ELR (cell line): ENCODE data around the gene SHC2.

ENCODE experiments used
- DNase-seq: peaks from one replicate; pipeline ENCODE4 v3.0.0-alpha.2; 2015; ENCODE audit warnings: low read depth

Gene SHC2

GRCh38 chr19:371501-372168 lies 89.2 kb downstream of the SHC2 start:
- no peak for DNase-seq

GRCh38 chr19:370641-371330 lies 90.0 kb downstream of the SHC2 start:
- no peak for DNase-seq

- no peak for DNase-seq
These were observed 91.0 kb downstream of the SHC2 start for GRCh38 chr19:369876-370275.

GRCh38 chr19:369256-369655 lies 91.6 kb downstream of the SHC2 start:
- no peak for DNase-seq

- DNase-seq: no peak
These were observed 92.2 kb downstream of the SHC2 start for GRCh38 chr19:368630-369024.

- no peak for DNase-seq
These were observed 92.7 kb downstream of the SHC2 start for GRCh38 chr19:367963-368629.

- no peak for DNase-seq
These were observed 93.3 kb downstream of the SHC2 start for GRCh38 chr19:367561-367960.

- no peak for DNase-seq
These were observed 93.9 kb downstream of the SHC2 start for GRCh38 chr19:366951-367350.
